ENCODE measurements around the gene HOXA6. TPM values are rescaled to one million over a fixed set of nuclear protein-coding genes. Genes with fewer than 3 reads are reported as not detected.

HOXA6 gene
- total and polyA plus RNA-seq, 2 donors (not counting 1 experiment from before 2014, with no cell fraction given): 0.18 to 0.49 TPM

GRCh38 chr7:27189997-27190748 lies 42.6 kb upstream of the HOXA6 start:
- POLR2A ChIA-PET: no interaction called here
- CTCF ChIA-PET: interaction anchor here (1.0 to 5.9 kb wide), 4 partner anchors 9 to 821 kb away, joined by 3 to 28 read pairs (median 4); no protein-coding TSS in a partner anchor
- H3K4me2 ChIP-seq (replicated peaks; ENCODE audit: low read depth, low read length, poor library complexity, severe bottlenecking): no peak overlapping the region
- H3K27me3 ChIP-seq (replicated peaks in 1 of 4; ENCODE audit: control extremely low read depth in 1 of 4, control insufficient read depth in 3 of 4, insufficient read depth in 4 of 4, low read length in 3 of 4): peaks cover 2 to 98% (median 84%) of the 10 kb centered on the region in 4 experiments
- no peaks in the 10 kb centered on the region for H3K9me3 Mint-ChIP-seq (ENCODE audit: insufficient read depth)
- intact Hi-C loops (cut with micrococcal nuclease): loop anchor here (5.0 to 10.0 kb wide), 2 partner anchors 38 to 415 kb away; partner anchors contain the start of gene HOXA3
- DNase-seq: no peak
- H3K36me3 ChIP-seq (replicated peaks in 1 of 2; ENCODE audit: control extremely low read depth in 1 of 2, control insufficient read depth in 1 of 2, extremely low read depth in 1 of 2, insufficient read depth in 2 of 2, low read length in 1 of 2): no peaks in the 10 kb centered on the region
- no peak overlapping the region for H3K4me3 ChIP-seq (ENCODE audit: control extremely low read depth in 1 of 5, extremely low read depth in 1 of 5, insufficient read depth in 1 of 5, low read depth in 2 of 5, low read length in 4 of 5)
- 57% methylated on average over 3 of the region's 7 CpGs for WGBS (ENCODE audit: insufficient coverage)
- H4K20me1 ChIP-seq (ENCODE audit: control insufficient read depth, insufficient read depth, low read length, poor library complexity, severe bottlenecking): no peaks in the 10 kb centered on the region
- ATAC-seq (ENCODE audit: low read depth): no peak
- peaks cover 48 to 75% of the 10 kb centered on the region in 2 donors for H3K4me1 ChIP-seq (ENCODE audit: control insufficient read depth in 2 of 2, insufficient read depth in 2 of 2, low read length in 2 of 2)
- peaks cover 0 to 69% (median 6%) of the 10 kb centered on the region in 3 donors for H3K9me3 ChIP-seq (ENCODE audit: control extremely low read depth in 1 of 3, control insufficient read depth in 2 of 3, insufficient read depth in 1 of 3, low read length in 2 of 3)
- peaks cover 41% of the 10 kb centered on the region for H3K4me1 Mint-ChIP-seq
- H3K9ac ChIP-seq (ENCODE audit: low read length): no peak overlapping the region
- peak overlapping the region; percentile 47 for H3K27ac Mint-ChIP-seq
- H3K79me2 ChIP-seq (ENCODE audit: control insufficient read depth, insufficient read depth, low read length): no peaks in the 10 kb centered on the region
- peak overlapping the region; percentile 48 for H3K4me3 Mint-ChIP-seq
- TF ChIP-seq CTCF (IDR thresholded peaks at IDR 0.05) (no peak), EZH2 (IDR thresholded peaks at IDR 0.05; ENCODE audit: borderline replicate concordance, insufficient read depth, low read depth, low read length, poor library complexity, severe bottlenecking) (no peak)
- no peak overlapping the region for H3K27ac ChIP-seq (ENCODE audit: low read length in 2 of 2)
- peaks cover 90% of the 10 kb centered on the region for H3K27me3 Mint-ChIP-seq
- H2AFZ ChIP-seq (ENCODE audit: insufficient read depth, low read depth, low read length, poor library complexity, severe bottlenecking): no peak overlapping the region

All from B cell (primary cell).